IPS-15b (cell line): ENCODE data around the gene TPD52L3.

Experiments
- H3K27me3 ChIP-seq: one replicate; pipeline ENCODE4 v1.6.1; 2013; ENCODE audit warnings: low read length; ENCODE audit not compliant: control insufficient read depth, insufficient read depth
- H3K36me3 ChIP-seq: one replicate; pipeline ENCODE4 v1.6.1; 2013; ENCODE audit warnings: low read length; ENCODE audit not compliant: control insufficient read depth, insufficient read depth
- H3K4me1 ChIP-seq: one replicate; pipeline ENCODE4 v1.6.1; 2013; ENCODE audit warnings: mild to moderate bottlenecking, low read length; ENCODE audit not compliant: control insufficient read depth, insufficient read depth
- H3K4me3 ChIP-seq: one replicate; pipeline ENCODE4 v1.5.1; 2013; ENCODE audit warnings: low read depth, low read length
- H3K9ac ChIP-seq: one replicate; pipeline ENCODE4 v1.6.1; 2013; ENCODE audit warnings: low read depth, mild to moderate bottlenecking, low read length
- H3K9me3 ChIP-seq: one replicate; pipeline ENCODE4 v1.6.1; 2013; ENCODE audit warnings: mild to moderate bottlenecking, low read length; ENCODE audit not compliant: control insufficient read depth, insufficient read depth

Gene TPD52L3

GRCh38 chr9:6328103-6328502 lies at the start of gene TPD52L3:
TSS of gene TPD52L3 (plus strand) at chr9:6328375. CDS start at chr9:6328596, 221 bp downstream.
- no peak within 1 kb of the TSS for H3K4me3 ChIP-seq
- H3K36me3 ChIP-seq = no peaks in the 10 kb centered on the region
- H3K27me3 ChIP-seq = no peaks in the 10 kb centered on the region
- no peaks in the 10 kb centered on the region for H3K4me1 ChIP-seq
- no peak within 1 kb of the TSS for H3K9ac ChIP-seq
- no peaks in the 10 kb centered on the region for H3K9me3 ChIP-seq

GRCh38 chr9:6301858-6302257 lies 26.3 kb upstream of the TPD52L3 start:
- Histone ChIP-seq H3K36me3 (no peaks in the 10 kb centered on the region), H3K4me1 (no peaks in the 10 kb centered on the region), H3K27me3 (no peaks in the 10 kb centered on the region), H3K9ac (no peak overlapping the region), H3K9me3 (no peaks in the 10 kb centered on the region), H3K4me3 (no peak overlapping the region)

GRCh38 chr9:6302417-6302816 lies 25.8 kb upstream of the TPD52L3 start:
- Histone ChIP-seq H3K27me3 (no peaks in the 10 kb centered on the region), H3K9me3 (no peaks in the 10 kb centered on the region), H3K36me3 (no peaks in the 10 kb centered on the region), H3K9ac (no peak overlapping the region), H3K4me1 (no peaks in the 10 kb centered on the region), H3K4me3 (no peak overlapping the region)

GRCh38 chr9:6304232-6304631 lies 23.9 kb upstream of the TPD52L3 start:
- no peak overlapping the region for H3K9ac ChIP-seq
- H3K27me3 ChIP-seq = peaks cover 2% of the 10 kb centered on the region
- H3K4me3 ChIP-seq = no peak overlapping the region
- no peaks in the 10 kb centered on the region for H3K4me1 ChIP-seq
- H3K36me3 ChIP-seq = no peaks in the 10 kb centered on the region
- H3K9me3 ChIP-seq = no peaks in the 10 kb centered on the region

- Histone ChIP-seq H3K9ac (no peak overlapping the region), H3K9me3 (no peaks in the 10 kb centered on the region), H3K27me3 (peaks cover 14% of the 10 kb centered on the region), H3K4me1 (no peaks in the 10 kb centered on the region), H3K36me3 (no peaks in the 10 kb centered on the region), H3K4me3 (no peak overlapping the region)
Measured at GRCh38 chr9:6305954-6306563, 22.1 kb upstream of the TPD52L3 start.

GRCh38 chr9:6307551-6308096 lies 20.6 kb upstream of the TPD52L3 start:
- no peaks in the 10 kb centered on the region for H3K9me3 ChIP-seq
- H3K4me1 ChIP-seq = no peaks in the 10 kb centered on the region
- H3K36me3 ChIP-seq = no peaks in the 10 kb centered on the region
- no peak overlapping the region for H3K4me3 ChIP-seq
- no peak overlapping the region for H3K9ac ChIP-seq
- peaks cover 20% of the 10 kb centered on the region for H3K27me3 ChIP-seq

GRCh38 chr9:6330958-6331634 lies 2.9 kb downstream of the TPD52L3 start:
- Histone ChIP-seq H3K4me3 (no peak overlapping the region), H3K36me3 (no peaks in the 10 kb centered on the region), H3K9me3 (no peaks in the 10 kb centered on the region), H3K9ac (no peak overlapping the region), H3K4me1 (no peaks in the 10 kb centered on the region), H3K27me3 (no peaks in the 10 kb centered on the region)

GRCh38 chr9:6334305-6334704 lies 6.1 kb downstream of the TPD52L3 start:
- no peaks in the 10 kb centered on the region for H3K36me3 ChIP-seq
- H3K27me3 ChIP-seq = no peaks in the 10 kb centered on the region
- no peaks in the 10 kb centered on the region for H3K4me1 ChIP-seq
- no peaks in the 10 kb centered on the region for H3K9me3 ChIP-seq
- H3K9ac ChIP-seq = no peak overlapping the region
- no peak overlapping the region for H3K4me3 ChIP-seq

GRCh38 chr9:6348766-6349165 lies 20.6 kb downstream of the TPD52L3 start:
- H3K27me3 ChIP-seq = no peaks in the 10 kb centered on the region

GRCh38 chr9:6351737-6352136 lies 23.6 kb downstream of the TPD52L3 start:
- no peaks in the 10 kb centered on the region for H3K9me3 ChIP-seq
- H3K9ac ChIP-seq = no peak overlapping the region
- H3K27me3 ChIP-seq = no peaks in the 10 kb centered on the region
- H3K36me3 ChIP-seq = no peaks in the 10 kb centered on the region
- H3K4me1 ChIP-seq = no peaks in the 10 kb centered on the region
- no peak overlapping the region for H3K4me3 ChIP-seq

More at GRCh38 chr9:6348766-6349165, 20.6 kb downstream of the TPD52L3 start:
- Histone ChIP-seq H3K36me3 (no peaks in the 10 kb centered on the region), H3K9me3 (no peaks in the 10 kb centered on the region), H3K4me3 (no peak overlapping the region), H3K4me1 (no peaks in the 10 kb centered on the region), H3K9ac (no peak overlapping the region)

- Histone ChIP-seq H3K4me1 (no peaks in the 10 kb centered on the region), H3K4me3 (no peak overlapping the region), H3K27me3 (no peaks in the 10 kb centered on the region), H3K9me3 (no peaks in the 10 kb centered on the region), H3K9ac (no peak overlapping the region), H3K36me3 (no peaks in the 10 kb centered on the region)
Measured at GRCh38 chr9:6354072-6354686, 26.0 kb downstream of the TPD52L3 start.

- Histone ChIP-seq H3K4me3 (no peak overlapping the region), H3K9ac (no peak overlapping the region), H3K9me3 (no peaks in the 10 kb centered on the region)
Measured at GRCh38 chr9:6355728-6356127, 27.6 kb downstream of the TPD52L3 start.

More at GRCh38 chr9:6355728-6356127, 27.6 kb downstream of the TPD52L3 start:
- Histone ChIP-seq H3K36me3 (no peaks in the 10 kb centered on the region), H3K4me1 (no peaks in the 10 kb centered on the region), H3K27me3 (no peaks in the 10 kb centered on the region)
